Brain microvascular endothelial cell (primary cell): Measurements from ENCODE around the gene BMS1.
A peak's percentile ranks its signal among the peaks of the same experiment; 100 is the strongest.

Experiments used
- DNase-seq: peaks from one replicate; pipeline ENCODE4 v3.0.0-alpha.2; 2020
- H3K27ac ChIP-seq: fragments of 250-450 bp; sonication (Bioruptor Pico); 2 replicates; pipeline ENCODE4 v1.5.1; 2020; ENCODE audit warnings: mild to moderate bottlenecking, moderate library complexity
- H3K27me3 ChIP-seq: fragments of 250-450 bp; sonication (Bioruptor Pico); replicated peaks from 2 replicates; pipeline ENCODE4 v1.5.1; 2020; ENCODE audit warnings: mild to moderate bottlenecking
- H3K36me3 ChIP-seq: fragments of 250-450 bp; sonication (Bioruptor Pico); replicated peaks from 2 replicates; pipeline ENCODE4 v1.5.1; 2020; ENCODE audit warnings: mild to moderate bottlenecking
- H3K4me3 ChIP-seq: 2 replicates; pipeline ENCODE4 v1.5.1; 2011; ENCODE audit warnings: low read depth, mild to moderate bottlenecking, control low read depth, low read length, moderate library complexity
- in situ Hi-C: cut with HindIII; loops from 2 replicates; pipeline ENCODE4 v1.10.0; 2017; ENCODE audit warnings: low sequenced_read_pairs, low pct_ligation_motif_present
- TF ChIP-seq, protein P1 (sequence below): IDR thresholded peaks from 2 replicates; pipeline ENCODE4 v1.5.1; 2011; ENCODE audit warnings: low read depth, mild to moderate bottlenecking, moderate library complexity, low read length, control low read depth, inconsistent platforms; ENCODE audit errors: missing control alignments

The BMS1 gene

DNA sequence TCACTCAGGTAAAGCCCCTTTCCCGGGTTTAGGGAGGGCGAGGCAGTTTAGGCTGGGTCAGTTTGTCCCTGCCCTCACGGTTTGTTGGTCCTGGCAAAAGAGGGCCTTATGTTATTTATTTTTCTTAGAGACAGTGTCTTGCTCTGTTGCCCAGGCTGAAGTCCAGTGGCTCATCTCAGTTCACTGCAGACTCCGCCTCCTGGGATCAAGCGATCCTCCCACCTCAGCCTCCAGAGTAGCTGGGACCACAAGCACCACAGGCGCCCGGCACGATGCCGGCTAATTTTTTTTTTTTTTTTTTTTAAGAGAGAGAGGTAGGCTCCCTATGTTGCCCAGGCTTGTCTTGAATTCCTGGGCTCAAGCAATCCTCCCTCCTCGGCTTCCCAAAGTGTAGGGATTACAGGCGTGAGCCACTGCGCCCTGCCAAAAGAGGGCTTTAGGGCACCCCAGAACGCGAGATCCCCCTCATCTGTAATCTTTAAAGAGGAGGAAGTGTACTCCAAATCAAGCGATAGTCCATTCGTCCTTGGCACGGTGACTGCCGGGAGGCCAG, 626 bp upstream of the BMS1 start:
- DNase-seq: no peak
- in situ Hi-C loops: no loop called here

DNA sequence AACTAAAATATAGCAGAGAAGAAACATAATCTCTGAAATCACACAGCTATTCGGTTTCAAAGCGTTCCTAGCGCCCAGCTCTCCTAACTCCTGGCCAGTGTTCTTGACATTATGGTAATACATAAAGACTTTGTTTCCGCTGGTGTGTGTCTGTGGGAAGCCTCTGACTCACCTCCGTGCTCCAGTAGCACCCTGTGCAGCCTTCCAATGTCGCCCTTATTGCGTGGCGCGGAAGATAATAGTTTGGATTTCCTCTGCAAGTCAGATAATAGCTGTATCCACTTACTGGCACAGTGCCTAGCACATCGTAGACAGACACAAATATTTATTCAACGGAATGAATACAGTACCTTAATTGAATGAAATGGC, 570 bp downstream of the BMS1 start:
- TF ChIP-seq, protein P1, sequence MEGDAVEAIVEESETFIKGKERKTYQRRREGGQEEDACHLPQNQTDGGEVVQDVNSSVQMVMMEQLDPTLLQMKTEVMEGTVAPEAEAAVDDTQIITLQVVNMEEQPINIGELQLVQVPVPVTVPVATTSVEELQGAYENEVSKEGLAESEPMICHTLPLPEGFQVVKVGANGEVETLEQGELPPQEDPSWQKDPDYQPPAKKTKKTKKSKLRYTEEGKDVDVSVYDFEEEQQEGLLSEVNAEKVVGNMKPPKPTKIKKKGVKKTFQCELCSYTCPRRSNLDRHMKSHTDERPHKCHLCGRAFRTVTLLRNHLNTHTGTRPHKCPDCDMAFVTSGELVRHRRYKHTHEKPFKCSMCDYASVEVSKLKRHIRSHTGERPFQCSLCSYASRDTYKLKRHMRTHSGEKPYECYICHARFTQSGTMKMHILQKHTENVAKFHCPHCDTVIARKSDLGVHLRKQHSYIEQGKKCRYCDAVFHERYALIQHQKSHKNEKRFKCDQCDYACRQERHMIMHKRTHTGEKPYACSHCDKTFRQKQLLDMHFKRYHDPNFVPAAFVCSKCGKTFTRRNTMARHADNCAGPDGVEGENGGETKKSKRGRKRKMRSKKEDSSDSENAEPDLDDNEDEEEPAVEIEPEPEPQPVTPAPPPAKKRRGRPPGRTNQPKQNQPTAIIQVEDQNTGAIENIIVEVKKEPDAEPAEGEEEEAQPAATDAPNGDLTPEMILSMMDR: no peak
- Histone ChIP-seq H3K36me3 (peaks cover 15% of the 10 kb centered on the region), H3K27me3 (no peaks in the 10 kb centered on the region), H3K27ac (peak overlapping the region; percentile 82), H3K4me3 (peak overlapping the region; percentile 87)
- peak; percentile 86 for DNase-seq
- in situ Hi-C loops: no loop called here

More for the DNA sequence above, 626 bp upstream of the BMS1 start:
- TF ChIP-seq, protein P1: no peak
- H3K36me3 ChIP-seq: peaks cover 15% of the 10 kb centered on the region
- peak overlapping the region; percentile 87 for H3K4me3 ChIP-seq
- peak overlapping the region; percentile 82 for H3K27ac ChIP-seq
- no peaks in the 10 kb centered on the region for H3K27me3 ChIP-seq

DNA sequence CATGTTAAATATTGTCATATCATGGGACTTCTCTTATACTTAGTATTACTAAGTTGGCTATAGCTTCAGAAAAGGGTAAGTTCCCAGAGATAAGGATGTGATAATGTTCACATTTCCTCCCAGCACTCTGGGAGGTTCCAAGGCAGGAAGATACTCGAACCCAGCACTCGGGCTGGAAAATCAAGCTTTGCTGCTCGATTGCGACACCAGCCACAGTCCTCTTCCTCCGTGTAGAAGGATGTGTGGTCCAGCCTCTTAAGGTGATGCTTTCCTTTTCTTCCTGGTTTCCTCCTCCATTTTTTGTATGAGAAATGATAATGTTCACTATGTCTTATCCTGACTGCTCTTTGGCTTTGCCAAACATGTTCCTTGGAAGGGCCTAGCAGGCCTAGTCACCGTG, 3.2 kb downstream of the BMS1 start:
- Histone ChIP-seq H3K4me3 (no peak overlapping the region), H3K27me3 (no peaks in the 10 kb centered on the region), H3K36me3 (peaks cover 26% of the 10 kb centered on the region), H3K27ac (no peak overlapping the region)
- TF ChIP-seq, protein P1: no peak
- in situ Hi-C loops: no loop called here
- DNase-seq: no peak

- TF ChIP-seq, protein P1: no peak
- no peak overlapping the region for H3K27ac ChIP-seq
- H3K36me3 ChIP-seq: peaks cover 59% of the 10 kb centered on the region
- peak; percentile 40 for DNase-seq
- H3K27me3 ChIP-seq: no peaks in the 10 kb centered on the region
- no peak overlapping the region for H3K4me3 ChIP-seq
- in situ Hi-C loops: no loop called here
These were observed 8.2 kb downstream of the BMS1 start for GRCh38 chr10:42790835-42791234.

DNA sequence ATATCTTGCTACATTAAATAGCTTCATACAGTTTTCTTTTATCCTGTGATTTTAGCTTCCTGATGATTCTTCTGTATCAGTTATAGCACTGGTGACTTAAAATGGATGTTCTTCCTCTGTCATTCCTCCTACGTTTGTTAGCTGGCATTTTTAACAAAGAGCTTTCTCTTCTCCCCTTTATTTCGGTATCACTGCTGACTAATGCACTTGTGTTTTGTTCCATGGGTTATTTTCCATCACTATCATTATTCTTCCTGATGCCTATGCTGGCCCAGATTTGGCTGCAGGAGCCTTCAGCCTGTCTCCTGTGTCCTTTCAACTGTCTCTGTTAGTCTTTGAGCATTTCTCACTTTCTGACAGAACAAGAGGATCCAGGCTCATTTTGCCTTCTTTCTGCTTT, 13.1 kb downstream of the BMS1 start:
- Histone ChIP-seq H3K36me3 (peaks cover 83% of the 10 kb centered on the region), H3K4me3 (no peak overlapping the region), H3K27me3 (no peaks in the 10 kb centered on the region), H3K27ac (no peak overlapping the region)
- in situ Hi-C loops: no loop called here
- TF ChIP-seq, protein P1: no peak
- no peak for DNase-seq

GRCh38 chr10:42801135-42801534, 18.5 kb downstream of the BMS1 start:
- DNase-seq: no peak
- Histone ChIP-seq H3K36me3 (peaks cover 63% of the 10 kb centered on the region), H3K4me3 (no peak overlapping the region), H3K27ac (no peak overlapping the region), H3K27me3 (no peaks in the 10 kb centered on the region)
- TF ChIP-seq, protein P1: no peak
- in situ Hi-C loops: no loop called here
